Subcutaneous adipose tissue (tissue), 4 donors: ENCODE measurements around the gene ANKRD53. TPM values are rescaled to one million over a fixed set of nuclear protein-coding genes. Genes with fewer than 3 reads are reported as not detected.

ENCODE experiments used
- CTCF ChIP-seq: fragments of 450-650 bp; IDR thresholded peaks from one replicate; pipeline ENCODE4 v1.5.1; 2016; ENCODE audit warnings: low read depth, mild to moderate bottlenecking, control low read depth, antibody characterized with exemption, moderate library complexity
- total RNA-seq, 4 donors: library from RNA; depleted of rRNA; stranded (reverse); fragments of >200 nt; gene quantifications; one replicate each; pipeline ENCODE4 v1.1.0, GENCODE V29; 2016

Gene ANKRD53
- total RNA-seq, 4 donors from 2014 or later: 3.5 to 16.4 (median 8.3) TPM

DNA sequence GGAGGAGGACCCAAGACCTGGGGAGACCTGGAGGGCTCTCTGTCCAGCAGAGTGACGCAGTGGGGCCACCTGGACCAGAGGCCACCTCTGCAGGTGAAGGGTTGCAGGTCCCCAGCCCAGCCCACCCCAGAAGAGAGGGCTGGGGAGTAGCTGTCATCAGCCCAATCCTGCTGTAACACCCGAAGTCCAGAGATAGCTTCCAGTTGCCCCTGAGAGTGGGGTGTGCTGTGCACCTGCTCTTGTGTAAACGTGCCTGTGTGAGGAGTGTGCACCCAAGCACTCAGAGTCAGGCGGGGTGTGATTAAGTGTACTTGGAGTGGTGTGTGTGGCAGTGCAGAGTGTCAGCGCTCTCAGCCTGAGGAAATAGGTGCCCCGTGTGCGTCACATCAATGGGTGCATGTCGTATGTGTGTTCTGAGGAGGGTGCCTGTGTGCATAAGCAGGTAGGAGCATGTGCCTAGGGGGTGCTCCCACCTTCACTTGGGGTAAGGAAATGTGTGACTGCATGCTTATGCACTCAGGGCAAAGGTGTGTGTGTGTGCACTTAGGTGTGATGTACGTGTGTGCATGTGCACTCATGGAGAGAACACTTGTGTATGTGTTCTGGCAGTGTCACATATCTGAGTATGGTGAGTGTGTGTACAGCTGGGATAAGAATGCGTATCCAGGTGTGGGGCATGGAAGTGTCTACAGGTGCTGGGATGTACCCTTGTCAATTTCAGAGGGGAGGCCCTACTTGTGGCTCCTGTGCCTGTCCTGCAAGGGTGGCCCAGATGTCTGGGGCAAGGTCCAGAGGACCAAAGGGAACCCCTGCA is 42.1 kb upstream of the ANKRD53 start:
- no peak for TF ChIP-seq CTCF

DNA sequence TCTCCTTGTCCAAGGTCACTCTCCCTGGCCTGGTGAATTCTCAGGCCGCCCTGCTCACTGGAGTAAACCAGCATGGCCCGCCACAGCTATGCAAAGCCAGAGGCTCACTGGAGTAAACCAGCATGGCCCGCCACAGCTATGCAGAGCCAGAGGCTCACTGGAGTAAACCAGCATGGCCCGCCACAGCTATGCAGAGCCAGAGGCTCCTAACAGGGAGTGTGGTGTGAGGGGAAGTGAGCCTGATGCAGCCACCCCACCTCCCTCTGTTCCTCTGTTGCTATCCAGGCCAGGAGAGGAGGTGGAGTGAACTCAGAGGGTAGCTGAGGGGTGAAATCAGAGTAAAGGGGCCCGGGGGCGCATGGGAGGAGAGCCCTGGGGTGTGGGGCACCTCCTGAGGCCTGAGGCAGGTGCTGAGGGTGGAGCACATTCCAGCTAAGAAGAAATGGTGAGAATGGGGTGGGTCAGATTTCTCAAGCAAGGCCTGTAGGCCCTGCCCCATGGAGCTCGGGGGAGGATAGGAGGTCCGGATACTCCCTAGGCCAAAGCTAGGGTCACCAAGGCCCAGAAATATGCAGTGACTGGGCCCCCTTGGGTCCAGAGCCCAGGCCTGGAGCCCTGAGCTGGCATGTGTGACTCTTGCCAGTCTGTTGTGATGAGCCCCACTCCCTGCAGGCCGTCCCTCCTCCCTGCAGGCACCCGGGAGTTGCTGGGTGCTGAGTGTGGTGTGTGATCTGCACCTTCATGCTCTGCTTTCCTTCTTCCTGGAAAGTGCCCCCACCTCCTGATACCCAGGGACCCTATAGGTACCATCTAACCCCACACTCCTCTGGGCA is 41.2 kb upstream of the ANKRD53 start:
- no peak for TF ChIP-seq CTCF

DNA sequence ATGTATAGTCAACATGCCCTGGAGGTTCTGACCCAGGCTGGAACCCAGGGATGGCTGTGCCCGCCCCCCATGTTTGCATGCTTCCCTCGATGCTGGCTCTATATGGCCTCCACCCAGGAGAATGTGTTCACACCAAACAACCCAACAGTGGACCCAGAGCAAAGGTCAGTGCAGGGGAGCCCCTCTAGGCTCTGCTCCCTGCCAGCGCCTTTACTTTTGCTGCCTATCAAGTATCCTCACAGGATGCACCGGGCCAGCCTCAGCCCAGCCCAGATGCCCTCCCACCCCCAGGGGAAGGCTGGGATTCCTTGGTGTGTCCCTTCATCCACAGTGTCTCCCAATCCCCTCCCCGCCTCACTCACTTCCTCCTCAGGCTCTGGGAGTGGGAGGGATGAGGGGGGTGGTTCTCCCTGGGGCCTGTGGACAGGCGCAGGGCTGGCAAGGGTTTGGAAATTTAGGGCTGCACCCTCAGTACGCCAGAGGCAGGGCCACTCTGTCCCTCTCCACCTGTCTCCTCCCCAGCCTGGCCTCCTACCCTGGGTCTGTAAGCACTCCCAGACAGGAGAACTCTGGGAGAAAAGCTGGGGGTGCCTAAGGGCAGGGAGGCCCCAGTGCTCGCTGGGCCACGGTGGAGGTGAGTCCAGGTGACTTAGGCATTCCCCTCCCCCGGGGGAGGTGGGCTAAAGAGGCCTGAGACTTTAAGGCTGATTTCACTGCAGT is 40.4 kb upstream of the ANKRD53 start:
- TF ChIP-seq CTCF: no peak

GRCh38 chr2:70938586-70938950 is 39.9 kb upstream of the ANKRD53 start:
- no peak for TF ChIP-seq CTCF

DNA sequence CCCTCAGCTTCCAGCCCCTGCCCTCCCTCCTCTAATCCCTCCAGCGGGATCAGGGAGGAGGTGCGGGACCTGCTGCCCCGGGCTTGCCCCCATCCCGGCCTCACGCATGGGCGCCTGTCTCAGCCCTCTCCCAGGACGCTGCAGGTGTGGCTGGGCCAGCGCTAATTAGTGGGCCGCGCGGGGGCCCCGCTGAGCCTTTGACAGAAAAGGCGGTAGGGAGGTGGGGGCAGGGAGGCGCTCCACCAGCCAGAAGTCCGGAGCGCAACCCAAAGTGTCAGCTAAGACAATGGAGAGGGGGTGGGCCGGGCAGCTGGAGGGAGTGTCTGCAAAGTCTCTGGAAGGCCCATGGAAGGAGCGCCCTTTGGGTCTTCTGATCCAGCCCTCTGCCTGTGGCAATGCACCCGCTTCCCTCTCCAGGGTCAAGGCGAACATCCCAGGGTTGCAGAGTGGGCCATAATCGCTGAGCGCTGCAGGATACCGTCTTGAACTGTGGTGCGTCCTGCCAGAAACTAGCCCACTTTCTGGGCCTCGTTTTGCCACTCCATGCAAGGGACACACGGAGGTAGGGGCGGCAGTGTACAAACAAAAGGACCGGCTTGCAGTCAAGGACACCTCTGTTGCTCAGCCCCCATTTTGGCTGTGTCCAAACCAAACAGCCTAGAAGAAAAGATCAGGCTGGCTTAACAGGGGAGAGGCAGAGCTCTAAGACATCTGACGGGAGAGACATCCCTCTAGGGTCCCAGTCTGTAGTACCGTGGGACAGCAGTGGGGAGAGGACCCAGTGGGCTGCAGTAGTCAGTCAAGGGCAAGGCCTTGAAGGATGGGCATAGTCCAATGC is 39.2 kb upstream of the ANKRD53 start:
- TF ChIP-seq CTCF: no peak

GRCh38 chr2:70939839-70940580 is 38.4 kb upstream of the ANKRD53 start:
- TF ChIP-seq CTCF: no peak
